ENCODE data around the gene NEUROD4.
A peak's percentile ranks its signal among the peaks of the same experiment; 100 is the strongest.
"Not testable (repeated sequence)": the region's sequence is repeated elsewhere in the genome, so short reads cannot be mapped to it uniquely, and the experiment has no call there.

The NEUROD4 gene, protein sequence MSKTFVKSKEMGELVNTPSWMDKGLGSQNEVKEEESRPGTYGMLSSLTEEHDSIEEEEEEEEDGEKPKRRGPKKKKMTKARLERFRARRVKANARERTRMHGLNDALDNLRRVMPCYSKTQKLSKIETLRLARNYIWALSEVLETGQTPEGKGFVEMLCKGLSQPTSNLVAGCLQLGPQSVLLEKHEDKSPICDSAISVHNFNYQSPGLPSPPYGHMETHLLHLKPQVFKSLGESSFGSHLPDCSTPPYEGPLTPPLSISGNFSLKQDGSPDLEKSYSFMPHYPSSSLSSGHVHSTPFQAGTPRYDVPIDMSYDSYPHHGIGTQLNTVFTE

DNA sequence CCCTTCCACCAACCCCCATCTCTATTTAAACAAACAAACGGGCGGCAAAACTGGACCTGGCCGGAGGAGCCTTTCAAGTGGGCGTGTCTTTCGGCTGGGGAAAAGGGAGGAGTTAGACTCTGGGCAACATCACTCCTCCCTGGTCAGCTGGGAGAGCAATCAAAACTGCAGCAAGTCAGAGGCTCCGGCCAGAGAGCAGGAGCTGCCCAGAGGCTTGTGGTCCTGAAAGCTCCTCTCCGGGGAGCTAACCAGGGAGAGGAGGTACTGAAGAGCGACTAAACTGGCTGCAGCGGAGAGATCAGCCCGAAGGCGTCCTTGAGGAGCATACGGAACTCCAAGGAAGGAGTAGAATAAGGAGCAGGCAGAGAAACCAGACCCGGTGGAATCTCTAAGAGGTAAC lies at the start of gene NEUROD4:
Gene NEUROD4 (plus strand): TSS at position 191 of the 400 bp plus-strand sequence. CDS start 6,466 bp downstream, outside the sequence.
- peak in 1 of 2 donors; percentile 3 for DNase-seq (ENCODE audit: low read depth in 2 of 2)

DNA sequence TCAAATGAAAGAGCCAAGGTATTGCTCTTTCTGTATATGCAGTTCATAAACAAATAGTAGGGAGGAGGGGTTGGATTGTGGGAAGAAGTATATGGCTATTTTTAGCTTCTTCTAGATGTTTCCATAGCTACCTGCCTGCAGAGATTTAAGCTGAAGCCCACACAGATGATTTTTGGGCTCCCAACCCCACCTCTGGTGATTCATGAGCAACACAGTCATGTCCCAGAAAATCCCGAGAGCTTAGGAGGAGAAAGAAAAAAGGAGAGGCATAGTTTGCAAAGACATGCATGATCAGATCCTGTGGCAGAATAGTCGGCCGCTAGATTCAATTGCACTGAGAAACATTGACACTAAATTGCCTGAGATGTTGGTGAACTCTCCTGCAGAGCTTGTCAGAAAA lies 49.0 kb upstream of the NEUROD4 start:
- no peak for DNase-seq (ENCODE audit: low read depth in 2 of 2)

DNA sequence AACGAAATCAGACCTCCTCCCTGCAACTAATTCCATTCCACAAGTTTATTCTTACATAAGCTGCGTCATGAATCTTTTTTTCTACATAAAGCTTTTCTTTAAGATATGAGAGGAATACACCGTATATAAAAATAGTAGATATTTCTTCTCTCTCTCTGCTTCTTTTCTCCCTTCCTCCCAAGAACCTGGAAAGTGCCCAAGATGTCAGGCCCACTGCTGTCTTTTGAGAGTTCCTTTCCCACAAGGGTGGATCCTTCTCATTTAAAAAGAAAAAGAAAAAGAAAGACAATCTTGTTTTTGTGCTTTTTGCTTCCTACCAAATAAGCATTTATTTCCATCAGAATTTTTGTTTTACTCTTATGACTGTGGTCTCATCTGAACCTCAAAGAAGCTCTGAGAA lies 46.2 kb upstream of the NEUROD4 start:
- no peak for DNase-seq (ENCODE audit: low read depth in 2 of 2)

DNA sequence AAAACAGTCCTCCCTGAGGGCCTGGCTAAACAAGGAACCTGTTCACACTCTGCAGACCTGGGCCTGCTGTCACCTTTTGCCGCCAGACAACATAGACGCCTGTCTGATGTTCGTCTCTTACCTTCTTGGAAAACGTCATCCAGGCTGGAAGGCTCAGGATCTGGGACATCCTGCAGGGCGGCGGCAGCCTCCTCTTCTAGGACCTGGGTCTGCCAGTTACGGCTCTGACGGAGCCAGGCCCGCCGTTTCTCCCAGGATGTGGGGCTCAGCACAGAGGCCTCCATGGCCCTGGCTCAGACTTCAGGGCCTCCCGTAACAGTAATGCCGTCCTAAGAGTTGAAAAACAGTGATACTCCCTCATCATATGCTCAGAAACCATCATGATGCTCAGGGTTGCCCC lies 45.5 kb upstream of the NEUROD4 start:
- DNase-seq (ENCODE audit: low read depth in 2 of 2), result no peak

DNA sequence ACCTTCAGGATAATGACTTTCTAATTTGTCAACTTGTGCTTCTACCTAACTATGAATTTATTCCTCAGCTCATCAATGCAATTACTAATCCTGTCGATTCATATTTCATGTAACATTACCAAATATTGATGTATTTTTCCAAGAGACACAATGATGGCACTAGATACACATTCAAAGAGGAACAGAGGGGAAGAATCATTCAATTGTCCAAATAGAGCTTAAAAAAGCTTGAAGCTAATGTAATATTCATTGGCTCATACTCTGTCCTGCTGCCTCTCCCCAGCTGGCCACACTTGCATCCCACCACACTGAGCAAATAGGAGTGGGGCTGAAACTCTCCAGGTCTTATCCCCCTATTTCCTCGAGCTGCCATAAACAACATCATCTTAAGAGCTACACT lies 44.5 kb upstream of the NEUROD4 start:
- no peak for DNase-seq (ENCODE audit: low read depth in 2 of 2)

DNA sequence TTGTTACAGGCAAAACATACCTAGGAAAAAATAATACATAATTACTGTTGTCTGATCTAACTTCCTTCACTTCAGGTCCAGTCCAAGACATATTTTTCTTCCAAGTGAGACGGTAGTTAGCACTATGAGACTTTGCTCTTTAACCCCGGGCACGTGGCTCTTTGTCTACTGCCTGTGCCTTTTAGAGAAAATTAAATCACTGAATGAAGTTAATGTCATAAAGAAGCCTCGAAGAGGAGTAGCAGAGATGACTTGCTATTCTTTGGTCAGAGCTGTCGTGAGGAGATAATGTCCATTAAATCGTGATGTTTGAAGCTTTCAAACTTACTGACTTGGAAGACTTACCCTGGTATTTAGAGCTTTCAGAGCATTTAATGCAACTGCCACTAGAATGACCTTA lies 43.9 kb upstream of the NEUROD4 start:
- DNase-seq (ENCODE audit: low read depth in 2 of 2), result no peak

DNA sequence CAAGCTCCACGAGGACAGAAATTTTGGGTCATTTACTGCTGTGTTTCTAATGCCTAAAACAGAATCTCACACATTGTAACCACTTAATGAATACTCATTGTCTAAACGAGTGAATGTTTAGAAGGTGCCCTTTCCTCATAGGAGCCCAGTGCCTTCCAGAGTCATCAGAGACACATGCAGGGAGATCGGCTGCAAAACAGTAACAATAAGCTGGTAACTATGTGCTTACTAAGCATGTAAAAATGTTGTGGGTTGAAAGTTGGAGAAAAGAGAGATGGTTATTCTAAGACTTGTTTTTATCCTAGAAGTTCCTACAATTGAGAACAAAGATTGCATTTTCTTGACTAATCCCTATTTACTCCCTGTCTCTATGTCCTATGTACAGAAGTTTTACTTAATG lies 42.6 kb upstream of the NEUROD4 start:
- no peak for DNase-seq (ENCODE audit: low read depth in 2 of 2)

DNA sequence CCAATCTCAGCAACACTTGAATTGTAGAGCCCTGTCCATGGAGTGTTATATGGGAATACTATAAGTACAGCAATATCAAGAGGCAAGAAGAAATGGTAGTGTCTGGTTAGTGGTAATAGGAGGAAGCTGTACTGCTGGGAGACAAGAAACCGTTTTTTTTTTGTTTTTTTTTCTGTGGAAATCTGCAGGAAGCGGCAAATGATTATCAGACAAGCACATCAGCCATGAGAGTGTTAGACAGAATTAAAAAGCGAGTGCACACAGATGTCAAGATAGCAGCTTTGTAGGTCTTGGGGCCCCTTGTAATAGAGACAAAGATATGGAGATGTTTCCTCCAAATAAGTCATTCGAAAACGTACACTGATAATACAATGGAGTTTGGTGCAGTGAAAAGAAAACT lies 41.9 kb upstream of the NEUROD4 start:
- no peak for DNase-seq (ENCODE audit: low read depth in 2 of 2)

DNA sequence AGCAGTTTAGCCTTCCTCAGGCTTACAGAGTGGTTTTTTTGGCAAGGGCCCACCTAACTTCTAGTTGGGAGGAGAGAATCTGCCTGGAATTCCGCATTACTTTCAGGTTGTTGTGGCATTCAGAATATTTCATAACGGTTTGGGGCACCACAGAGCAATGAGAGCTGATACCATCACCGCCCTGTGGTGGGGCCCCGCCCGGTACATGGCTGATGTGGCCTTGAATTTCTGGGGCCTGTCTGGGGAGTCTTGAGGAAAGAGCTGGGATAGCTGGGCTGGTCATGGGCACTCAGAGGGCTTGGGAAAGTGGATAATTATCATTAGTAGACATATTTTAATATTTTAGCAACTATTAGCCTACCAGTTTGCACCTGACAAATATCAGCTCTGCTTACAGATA lies 39.4 kb upstream of the NEUROD4 start:
- DNase-seq (ENCODE audit: low read depth in 2 of 2), result peak in 1 of 2 donors; percentile 31

DNA sequence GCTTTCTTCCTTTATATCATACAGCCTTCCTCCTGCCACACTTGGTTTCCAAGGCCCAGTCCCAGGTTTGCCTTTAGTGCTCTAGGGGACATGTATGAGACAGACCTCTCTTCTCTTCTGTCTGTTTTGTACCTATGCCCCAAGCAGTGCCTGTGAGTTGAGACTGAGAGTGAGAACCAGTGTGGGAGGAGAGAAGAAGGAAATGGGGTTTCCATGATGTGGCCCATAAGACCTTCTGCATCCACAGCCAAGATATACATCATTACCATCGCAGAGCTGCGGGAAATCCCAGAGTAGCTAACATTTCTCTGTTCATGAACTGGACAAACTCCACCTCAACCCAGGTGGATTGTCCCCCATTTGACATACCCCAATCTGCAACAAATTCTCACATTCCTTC lies 38.0 kb upstream of the NEUROD4 start:
- DNase-seq (ENCODE audit: low read depth in 2 of 2), result peak in 1 of 2 donors; percentile 38

DNA sequence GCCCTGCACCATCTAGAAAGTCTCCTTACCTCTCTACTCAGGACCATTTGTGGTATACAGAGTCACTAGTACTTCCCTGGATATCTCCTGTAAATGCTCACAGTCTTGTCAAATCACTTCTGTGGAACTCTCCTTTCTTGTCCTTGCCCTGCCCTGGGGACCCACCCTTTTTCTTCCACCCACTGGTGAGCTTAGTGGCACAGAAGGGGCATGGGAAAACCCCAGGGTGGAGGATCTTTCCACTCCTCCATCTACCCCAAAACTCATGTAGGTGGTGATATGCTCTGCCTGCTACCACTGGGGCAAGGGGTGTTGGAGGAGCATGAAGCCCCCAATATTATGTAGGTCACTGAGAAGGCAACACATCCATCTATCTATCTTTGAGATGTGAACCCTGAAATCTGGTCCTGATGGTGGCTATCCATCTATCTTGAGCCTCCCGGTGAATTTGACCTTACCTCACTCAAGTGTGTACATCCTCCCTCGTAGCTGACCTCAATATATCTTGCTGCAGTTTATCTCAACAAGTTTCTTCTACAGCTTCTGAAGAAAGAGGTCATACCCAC lies 36.2 kb upstream of the NEUROD4 start:
- DNase-seq (ENCODE audit: low read depth in 2 of 2), result peak in 1 of 2 donors; percentile 23

DNA sequence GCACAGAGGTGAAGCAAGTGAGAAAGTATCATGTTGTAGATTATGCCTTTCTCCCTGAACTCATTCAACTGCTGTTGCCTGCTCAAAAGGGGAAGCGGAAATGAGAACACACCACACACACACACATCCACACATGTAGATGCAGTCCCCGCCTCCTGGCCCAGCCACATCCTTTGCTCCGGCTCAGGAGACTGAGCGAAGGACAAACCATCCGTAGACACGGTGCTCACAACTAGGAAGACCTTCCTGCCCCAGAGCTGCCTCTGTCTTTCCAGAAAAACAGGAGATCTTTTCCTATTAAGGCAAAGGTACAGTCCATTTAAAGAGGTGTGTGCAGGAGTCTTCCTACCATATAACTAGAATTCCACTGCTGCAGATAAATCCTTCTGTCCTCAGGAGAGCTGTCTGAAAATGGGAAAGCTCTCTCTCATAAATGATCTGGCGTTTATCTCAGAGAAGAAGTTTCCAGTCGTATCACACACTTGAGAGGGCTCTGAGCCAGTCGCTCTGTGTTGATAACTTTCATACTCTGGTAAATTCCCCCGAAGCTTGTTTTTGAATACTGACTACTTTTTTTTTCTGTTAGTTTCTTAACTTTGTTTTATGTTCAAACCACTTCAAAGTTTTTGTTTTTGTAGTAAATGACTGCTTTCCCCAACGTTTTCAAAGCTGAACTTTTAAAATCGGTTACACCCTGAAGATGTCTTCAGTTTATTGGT lies 35.0 kb upstream of the NEUROD4 start, which contains the start of gene TESPA1:
Gene TESPA1 (minus strand): TSS at position 105 of the 719 bp plus-strand sequence. CDS start 10,200 bp downstream, outside the sequence.
- peak; percentile 58 to 75 for DNase-seq (ENCODE audit: low read depth in 2 of 2)

DNA sequence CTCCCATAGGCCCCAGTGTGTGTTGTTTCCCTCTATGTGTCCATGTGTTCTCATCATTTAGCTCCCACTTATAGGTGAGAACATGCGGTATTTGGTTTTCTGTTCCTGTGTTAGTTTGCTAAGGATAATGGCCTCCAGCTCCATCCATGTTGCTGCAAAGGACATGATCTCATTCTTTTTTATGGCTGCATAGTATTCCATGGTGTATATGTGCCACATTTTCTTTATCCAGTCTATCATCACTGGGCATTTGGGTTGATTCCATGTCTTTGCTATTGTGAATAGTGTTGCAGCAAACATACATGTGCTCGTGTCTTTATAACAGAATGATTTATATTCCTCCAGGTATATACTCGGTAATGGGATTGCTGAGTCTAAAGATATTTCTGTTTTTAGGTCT lies 33.0 kb upstream of the NEUROD4 start:
- not testable (repeated sequence) for DNase-seq (ENCODE audit: low read depth in 2 of 2)

DNA sequence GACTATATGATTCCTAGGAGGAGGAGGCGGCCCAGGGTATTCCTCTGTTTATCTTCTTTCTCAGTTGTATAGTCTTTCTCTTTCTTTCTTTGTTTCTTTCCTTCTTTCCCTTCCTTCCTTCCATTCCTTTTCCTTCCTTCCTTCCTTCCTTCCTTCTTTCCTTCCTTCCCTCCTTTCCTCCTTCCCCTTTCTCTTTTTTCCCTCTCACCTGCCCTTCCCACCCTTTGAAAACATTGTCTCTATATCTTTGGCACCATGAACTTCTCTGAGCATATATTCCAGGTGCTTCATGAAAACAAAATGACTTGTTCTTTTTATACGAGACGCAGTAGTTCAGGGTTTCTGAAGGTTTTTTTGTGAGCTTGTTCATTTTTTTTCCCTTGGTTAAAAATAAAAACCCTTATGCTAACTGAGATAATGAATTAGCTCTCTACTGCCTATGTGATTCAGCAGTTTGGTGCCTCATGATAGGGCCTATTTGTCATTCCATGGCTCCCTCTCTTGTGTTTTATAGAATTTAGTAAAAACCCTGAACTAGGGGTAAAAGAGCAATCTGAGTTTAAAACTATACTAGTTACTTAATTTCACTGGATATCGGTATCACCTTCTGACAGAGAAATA lies 32.1 kb upstream of the NEUROD4 start:
- DNase-seq (ENCODE audit: low read depth in 2 of 2), result no peak

DNA sequence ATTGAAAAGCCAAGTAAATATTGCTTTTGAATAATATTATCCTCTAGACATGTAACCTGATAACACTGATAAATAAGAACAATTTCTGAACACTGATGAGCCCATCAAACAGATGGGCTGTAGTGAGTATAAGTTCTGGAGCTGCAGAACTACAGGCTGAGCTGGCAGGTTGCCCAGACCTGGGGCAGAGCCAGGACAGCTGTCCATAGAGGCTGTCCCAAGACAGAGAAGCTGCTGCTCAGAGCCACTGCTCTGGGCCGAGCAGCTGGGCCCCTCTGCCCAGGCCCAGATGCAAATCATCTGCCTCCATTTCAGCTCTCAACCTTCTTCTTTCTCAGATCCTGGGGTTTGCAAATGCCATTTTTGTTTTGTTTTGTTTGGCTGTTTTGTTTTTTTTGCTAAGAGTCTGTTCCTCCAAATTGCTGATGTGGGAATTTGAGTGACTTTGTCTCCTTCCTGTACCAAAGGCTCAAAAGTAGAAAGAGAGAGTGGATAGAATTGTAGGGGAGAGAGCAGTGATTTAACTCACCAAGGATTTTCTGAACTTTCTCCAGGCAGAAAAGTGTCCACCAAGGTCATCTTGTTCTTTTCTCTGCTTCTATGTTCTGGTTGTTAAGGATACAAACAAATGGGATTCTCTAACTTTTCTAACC lies 31.2 kb upstream of the NEUROD4 start:
- DNase-seq (ENCODE audit: low read depth in 2 of 2), result no peak

DNA sequence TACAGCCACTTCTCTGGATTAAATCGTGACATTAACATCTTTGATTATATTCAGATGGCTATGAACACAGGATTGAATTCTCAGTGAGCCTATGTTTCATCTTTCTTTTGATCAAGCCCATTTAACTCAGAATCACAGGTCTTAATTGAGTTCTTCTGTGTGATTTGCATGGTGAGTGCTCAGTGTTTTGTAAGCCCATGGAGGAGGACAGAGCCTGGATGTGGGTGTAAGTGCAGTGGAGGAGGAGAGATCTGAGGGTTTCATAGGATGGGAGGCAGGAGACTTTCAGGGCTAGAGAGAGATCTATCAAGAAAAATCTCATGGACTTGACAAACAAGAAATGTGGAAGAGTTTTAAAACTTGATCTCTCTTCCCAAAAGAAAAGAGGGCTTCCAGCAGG lies 29.9 kb upstream of the NEUROD4 start:
- no peak for DNase-seq (ENCODE audit: low read depth in 2 of 2)

DNA sequence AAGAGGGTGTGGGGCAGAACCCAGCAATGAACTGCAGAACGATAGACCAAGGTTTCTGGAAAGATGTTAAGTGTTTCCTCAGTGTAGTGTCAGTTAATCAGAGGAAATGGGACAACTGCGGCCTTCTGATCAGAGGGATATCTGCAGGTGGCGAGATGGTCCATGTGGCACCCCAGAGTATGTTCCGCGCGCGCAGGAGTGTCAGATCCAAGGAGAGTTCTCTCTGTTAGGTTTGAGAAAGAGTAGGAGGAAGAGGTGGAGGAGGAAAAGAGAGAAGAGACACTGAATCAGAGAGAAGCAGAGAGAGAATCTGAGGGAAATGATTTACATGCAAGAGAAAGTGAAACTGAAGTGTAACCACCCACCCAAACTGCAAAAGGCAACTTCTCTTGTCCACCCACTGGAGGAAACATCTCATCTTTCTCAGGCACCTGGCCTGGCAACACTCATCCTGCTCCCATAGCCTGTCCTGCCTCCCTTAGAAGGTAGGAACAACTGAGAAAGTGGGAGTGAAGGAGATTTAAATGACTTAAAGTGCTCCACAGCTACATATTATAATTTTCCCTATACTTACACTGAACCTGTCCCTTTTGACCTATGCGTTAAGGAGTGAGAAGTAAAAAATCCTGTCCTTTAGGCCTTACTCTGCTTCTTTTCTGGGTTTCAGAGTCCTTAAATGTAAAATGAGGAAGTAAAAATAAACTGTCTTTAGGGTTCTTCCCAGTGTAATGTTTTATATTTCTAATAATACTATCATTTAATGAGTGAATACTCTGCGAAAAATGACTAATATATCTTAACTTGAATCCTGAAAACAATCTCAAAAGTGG lies 28.4 kb upstream of the NEUROD4 start:
- DNase-seq (ENCODE audit: low read depth in 2 of 2), result no peak

DNA sequence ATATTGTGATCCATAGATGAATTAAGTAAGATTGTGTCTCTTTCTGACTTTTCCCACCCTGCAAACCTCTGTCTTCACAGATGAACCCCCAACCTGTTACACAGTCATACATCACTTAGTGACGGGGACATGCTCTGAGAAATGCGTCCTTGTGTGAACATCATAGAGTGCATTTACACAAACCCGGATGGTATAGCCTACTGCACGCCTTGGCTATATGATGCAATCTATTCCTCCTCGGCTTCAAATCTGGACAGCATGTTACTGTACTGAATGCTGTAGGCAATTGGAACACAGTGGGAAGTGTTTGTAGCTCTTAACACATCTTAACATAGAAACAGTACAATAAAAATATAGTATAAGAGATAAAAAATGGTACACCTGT lies 27.8 kb upstream of the NEUROD4 start:
- DNase-seq (ENCODE audit: low read depth in 2 of 2), result no peak

DNA sequence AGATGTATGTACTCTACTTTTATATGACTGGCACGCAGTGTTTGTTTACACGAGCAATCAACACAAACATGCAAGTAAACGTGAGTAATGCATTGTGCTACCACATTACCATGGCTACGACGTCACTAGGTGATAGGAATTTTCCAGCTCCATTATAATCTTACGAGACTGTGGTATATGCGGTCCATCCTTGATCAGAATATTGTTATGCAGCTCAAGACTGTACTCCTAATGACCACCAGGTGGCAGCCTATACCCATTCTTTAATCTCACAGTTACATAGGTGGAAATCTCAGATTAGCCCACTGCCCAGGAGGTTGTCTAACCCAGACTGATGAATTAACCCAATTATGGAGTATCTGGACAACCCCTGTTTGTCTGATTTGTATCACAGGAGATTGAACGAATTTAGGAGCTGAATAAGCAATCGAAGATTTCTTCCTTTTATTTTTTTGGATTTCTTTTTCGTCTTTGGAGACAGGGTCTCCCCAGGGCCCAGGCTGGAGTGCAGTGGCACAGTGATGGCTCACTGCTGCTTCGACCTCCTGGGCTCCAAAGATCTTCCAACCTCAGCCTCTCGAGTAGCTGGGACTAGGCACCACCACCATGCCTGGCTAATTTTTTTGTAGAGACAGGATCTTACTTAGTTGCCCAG lies 26.5 kb upstream of the NEUROD4 start:
- DNase-seq (ENCODE audit: low read depth in 2 of 2), result no peak

DNA sequence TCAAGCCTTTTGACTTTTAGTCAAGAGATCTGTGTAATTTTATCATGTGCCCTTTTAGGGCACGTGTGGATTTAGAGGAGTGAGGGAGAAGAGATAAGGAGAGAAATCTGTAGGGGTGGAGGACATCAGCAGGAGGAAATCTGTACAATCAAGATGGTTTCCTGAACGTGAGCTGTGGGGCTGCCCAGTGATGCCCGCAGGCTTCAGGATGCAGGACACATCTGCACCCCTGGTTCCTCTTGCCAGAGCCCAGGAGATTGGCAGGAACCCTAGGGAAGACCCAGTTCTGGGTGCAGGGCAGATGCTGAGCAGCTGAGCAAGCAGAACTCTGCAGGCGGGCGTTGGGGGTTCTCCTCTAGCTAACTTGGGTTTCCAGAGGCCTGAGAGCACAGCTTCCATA lies 23.6 kb upstream of the NEUROD4 start:
- DNase-seq (ENCODE audit: low read depth in 2 of 2), result no peak

Data from stimulated activated CD8-positive, alpha-beta memory T cell treated with anti-CD3 and anti-CD28 coated beads, Interleukin-2, amount 100 ng/mL, for 48 hours (primary cell).